Transverse colon (tissue), 4 donors: ENCODE results near the gene SLC36A4. TPM values are rescaled to one million over a fixed set of nuclear protein-coding genes. Genes with fewer than 3 reads are reported as not detected.

Experiments used
- DNase-seq: peaks from one replicate; pipeline ENCODE4 v3.0.0-alpha.2; 2019
- H3K27ac ChIP-seq, 4 donors: fragments of 200-600 bp; sonication (generic); 2 replicates each; pipeline ENCODE4 v1.5.1; 2016 to 2018; ENCODE audit warnings: inconsistent platforms in 4 of 4
- H3K27me3 ChIP-seq: fragments of 200-600 bp; sonication (generic); 2 replicates; pipeline ENCODE4 v1.5.1; 2017; ENCODE audit warnings: inconsistent platforms
- H3K36me3 ChIP-seq, 4 donors: fragments of 200-600 bp; sonication (generic); 2 replicates each; pipeline ENCODE4 v1.5.1; 2017 to 2019; ENCODE audit warnings: inconsistent platforms in 4 of 4
- H3K4me1 ChIP-seq, 4 donors: fragments of 200-600 bp; sonication (generic); 2 replicates each; pipeline ENCODE4 v1.5.1; 2017 to 2020; ENCODE audit warnings: inconsistent platforms in 4 of 4
- H3K4me3 ChIP-seq, 4 donors: fragments of 200-600 bp; sonication (generic); 1 replicate in 1 of 4; 2 replicates in 3 of 4; pipeline versions ENCODE4 v1.5.1 to v1.6.1; 2017 to 2019; ENCODE audit warnings: inconsistent platforms in 4 of 4
- H3K9me3 ChIP-seq, 2 donors: fragments of 200-600 bp; sonication (generic); 2 replicates each; pipeline ENCODE4 v1.5.1; 2017 to 2019; ENCODE audit warnings: inconsistent platforms in 2 of 2
- CTCF ChIP-seq, 5 experiments: fragments of 200-600 bp in 3 of 5; fragments of 450-650 bp in 2 of 5; sonication (generic) in 3 of 5; IDR thresholded peaks; 1 replicate in 2 of 5; 2 replicates in 3 of 5; pipeline ENCODE4 v1.5.1; 2016 to 2017; ENCODE audit warnings: antibody characterized with exemption in 5 of 5, inconsistent platforms in 3 of 5, mild to moderate bottlenecking in 2 of 5, moderate library complexity in 1 of 5
- EP300 ChIP-seq: sonication (generic); formaldehyde crosslinking; IDR thresholded peaks from one replicate; pipeline ENCODE4 v1.6.1; 2017; ENCODE audit warnings: antibody characterized with exemption, low read depth
- POLR2A ChIP-seq: fragments of 450-650 bp; IDR thresholded peaks from one replicate; pipeline ENCODE4 v1.6.1; 2016; ENCODE audit warnings: antibody characterized with exemption, mild to moderate bottlenecking, moderate library complexity
- POLR2AphosphoS5 ChIP-seq, 3 donors: sonication (generic); formaldehyde crosslinking; IDR thresholded peaks; one replicate each; pipeline ENCODE4 v1.6.1; 2016; ENCODE audit warnings: antibody characterized with exemption in 3 of 3
- WGBS, 2 donors: methylation state at CpG; one replicate each; pipeline ENCODE4 v1.1.5; 2018; ENCODE audit warnings: low coverage in 1 of 2; 5-methylcytosine and 5-hydroxymethylcytosine counted together
- in situ Hi-C, 4 donors: fragments of 200-750 bp; cut with MboI; loops; one replicate each; pipeline versions ENCODE4 v1.15.0 to v1.15.1; 2017; ENCODE audit warnings: low sequenced_read_pairs in 3 of 4, low pct_ligation_motif_present in 1 of 4, low pct_unique_long_range_greater_than_20kb in 1 of 4
- intact Hi-C: fragments of 100-400 bp; cut with DNase I; formaldehyde crosslinking; loops from one replicate; pipeline ENCODE4 v1.15.1; 2023; ENCODE audit warnings: low total_unique reads
- small RNA-seq, 4 donors: library from RNA; depleted of rRNA; stranded (forward); fragments of <200 nt; gene quantifications; one replicate each; pipeline ENCODE3, GENCODE V24; 2016
- total RNA-seq, 4 donors: library from RNA; depleted of rRNA; stranded (reverse); fragments of >200 nt; gene quantifications; one replicate each; pipeline ENCODE4 v1.1.0, GENCODE V29; 2016

SLC36A4 gene
- total RNA-seq, 4 donors from 2014 or later = 11.7 to 90.5 (median 31.7) TPM

GRCh38 chr11:93099806-93100205 lies 98.0 kb downstream of the SLC36A4 start:
- Histone ChIP-seq H3K36me3 (no peaks in the 10 kb centered on the region), H3K4me3 (no peak overlapping the region), H3K27ac (no peak overlapping the region), H3K4me1 (no peaks in the 10 kb centered on the region), H3K9me3 (no peaks in the 10 kb centered on the region), H3K27me3 (no peaks in the 10 kb centered on the region)
- intact Hi-C loops (no loop called here), in situ Hi-C loops (no loop called here)
- TF ChIP-seq CTCF (IDR thresholded peaks at IDR 0.05) = no peak
- no peak for TF ChIP-seq POLR2AphosphoS5 (IDR thresholded peaks at IDR 0.05)
- TF ChIP-seq EP300 = no peak
- TF ChIP-seq POLR2A = no peak
- DNase-seq = no peak
- WGBS, 2 donors = 72 to 100% methylated on average over 1 to 2 of the region's 2 CpGs

Small RNA genes lying within 50 kb of the gene (small RNA-seq; reads per million reads assigned to genes)
- gene AP003072.1 = 0 to 0.28 (median 0.07) reads per million in 4 donors

Other genes starting within 250 kb of the SLC36A4 start
- gene MTNR1B, start 228.3 kb downstream of the SLC36A4 start, total RNA-seq = not detected
- gene DEUP1, start 132.8 kb upstream of the SLC36A4 start, total RNA-seq = not detected